Fibroblast of villous mesenchyme (primary cell): ENCODE results near the gene SLC4A2. TPM values are rescaled to one million over a fixed set of nuclear protein-coding genes. Genes with fewer than 3 reads are reported as not detected.

ENCODE experiments used
- DNase-seq: peaks from one replicate; pipeline ENCODE4 v3.0.0-alpha.2; 2010; ENCODE audit warnings: low read depth
- H3K4me3 ChIP-seq: 2 replicates; pipeline ENCODE4 v1.5.1; 2011; ENCODE audit warnings: low read depth, mild to moderate bottlenecking, low read length
- CTCF ChIP-seq: IDR thresholded peaks from 2 replicates; pipeline ENCODE4 v1.5.1; 2012; ENCODE audit warnings: low read depth, mild to moderate bottlenecking, low read length; ENCODE audit not compliant: insufficient read depth
- total RNA-seq: library from RNA; depleted of rRNA; stranded (reverse); fragments of >200 nt; gene quantifications from 2 replicates; pipeline ENCODE4 v1.2.3, GENCODE V29; 2012

The SLC4A2 gene
- total RNA-seq, 1 donor = 85.5 TPM

DNA sequence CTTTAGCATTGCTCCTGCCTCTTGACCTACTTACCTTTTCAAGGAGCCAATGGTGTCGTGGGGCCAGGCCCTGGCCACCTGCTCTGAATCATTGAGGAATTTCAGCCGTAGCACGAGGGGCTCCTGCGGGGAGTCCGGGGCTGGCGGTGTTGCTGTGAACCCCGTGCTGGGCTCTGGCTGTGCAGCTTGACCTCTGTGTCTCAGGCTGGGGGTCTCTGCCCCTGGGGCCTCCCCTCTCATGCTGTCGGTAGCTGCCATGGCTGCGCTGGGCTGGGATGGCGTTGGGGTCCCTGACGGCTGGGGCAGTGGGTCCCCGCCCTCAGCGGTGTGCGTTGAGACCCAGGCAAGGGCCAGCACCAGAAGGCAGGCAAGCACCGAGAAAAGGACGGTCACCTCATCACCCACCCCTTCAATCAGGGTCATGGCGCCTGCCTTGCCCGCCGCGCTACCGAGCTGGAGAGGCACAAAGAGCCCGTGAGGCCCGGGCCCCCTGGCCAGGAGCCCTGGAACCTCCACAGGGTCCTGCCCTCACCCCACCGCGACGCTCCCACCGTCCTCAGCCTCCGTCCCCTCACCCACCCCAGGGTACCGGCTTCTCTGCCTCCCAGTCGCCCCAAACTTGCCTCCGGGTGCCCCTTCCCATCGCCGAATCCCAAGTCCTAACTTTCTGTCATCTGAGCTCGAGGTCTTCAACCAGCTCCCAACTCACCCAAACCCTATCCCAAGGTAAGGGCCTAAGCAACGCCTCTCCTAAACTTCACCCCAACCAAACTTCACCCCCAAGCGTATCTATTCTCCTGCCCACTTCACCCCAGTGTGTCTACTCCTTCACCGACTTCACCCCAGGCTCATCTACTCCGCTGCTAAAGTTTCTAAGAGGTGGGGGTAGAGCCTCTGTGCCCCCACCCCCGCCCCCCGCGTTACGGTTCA lies 23.0 kb downstream of the SLC4A2 start:
- H3K4me3 ChIP-seq = peak overlapping the region; percentile 72
- no peak for DNase-seq
- TF ChIP-seq CTCF = no peak

- peak; percentile 62 for DNase-seq
- peak within 1 kb of the TSS; percentile 72 for H3K4me3 ChIP-seq
- TF ChIP-seq CTCF = no peak
Observed at GRCh38 chr7:151083071-151083823, 23.9 kb downstream of the SLC4A2 start, which contains the start of gene TMUB1. TMUB1 (minus strand) TSS chr7:151083493; CDS start chr7:151082563, 930 bp downstream.

DNA sequence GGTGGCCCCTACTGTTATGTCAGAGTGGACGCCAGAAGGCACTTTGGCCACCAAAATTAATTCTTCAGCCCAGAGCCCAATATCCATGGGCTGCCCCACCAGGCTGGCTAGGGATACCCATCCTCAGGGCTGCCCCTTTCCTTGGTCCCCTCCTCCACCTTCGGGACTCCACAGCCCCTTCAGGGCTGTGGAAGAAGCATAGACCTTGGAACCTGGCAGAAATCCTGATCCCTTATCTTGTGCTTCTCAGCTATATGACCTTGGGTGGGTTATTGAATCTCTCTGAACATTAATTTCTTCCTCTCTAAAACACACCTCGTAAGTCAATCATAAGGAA lies 24.4 kb downstream of the SLC4A2 start:
- no peak for TF ChIP-seq CTCF

DNA sequence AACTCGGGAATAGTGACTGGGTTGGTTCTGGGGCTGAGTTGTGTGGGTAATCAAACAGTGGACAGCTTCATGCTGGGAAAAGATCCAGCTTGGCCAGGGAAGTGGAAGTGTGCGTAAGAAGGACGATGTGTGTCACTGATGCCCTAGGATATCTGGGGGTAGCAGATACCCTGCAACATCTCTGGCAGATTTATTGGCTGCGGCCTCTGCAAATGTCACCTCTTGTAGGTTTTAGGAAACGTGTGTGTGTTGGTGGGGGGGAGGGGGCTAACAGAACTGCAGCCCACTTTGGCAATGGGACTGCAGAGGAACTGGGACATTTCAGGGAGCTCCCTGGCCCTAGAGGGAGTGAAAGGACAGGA lies 25.9 kb downstream of the SLC4A2 start:
- peak overlapping the region; percentile 83 for H3K4me3 ChIP-seq
- TF ChIP-seq CTCF = no peak
- DNase-seq = no peak

More for the DNA sequence above, 24.4 kb downstream of the SLC4A2 start:
- peak overlapping the region; percentile 72 for H3K4me3 ChIP-seq
- DNase-seq = no peak

DNA sequence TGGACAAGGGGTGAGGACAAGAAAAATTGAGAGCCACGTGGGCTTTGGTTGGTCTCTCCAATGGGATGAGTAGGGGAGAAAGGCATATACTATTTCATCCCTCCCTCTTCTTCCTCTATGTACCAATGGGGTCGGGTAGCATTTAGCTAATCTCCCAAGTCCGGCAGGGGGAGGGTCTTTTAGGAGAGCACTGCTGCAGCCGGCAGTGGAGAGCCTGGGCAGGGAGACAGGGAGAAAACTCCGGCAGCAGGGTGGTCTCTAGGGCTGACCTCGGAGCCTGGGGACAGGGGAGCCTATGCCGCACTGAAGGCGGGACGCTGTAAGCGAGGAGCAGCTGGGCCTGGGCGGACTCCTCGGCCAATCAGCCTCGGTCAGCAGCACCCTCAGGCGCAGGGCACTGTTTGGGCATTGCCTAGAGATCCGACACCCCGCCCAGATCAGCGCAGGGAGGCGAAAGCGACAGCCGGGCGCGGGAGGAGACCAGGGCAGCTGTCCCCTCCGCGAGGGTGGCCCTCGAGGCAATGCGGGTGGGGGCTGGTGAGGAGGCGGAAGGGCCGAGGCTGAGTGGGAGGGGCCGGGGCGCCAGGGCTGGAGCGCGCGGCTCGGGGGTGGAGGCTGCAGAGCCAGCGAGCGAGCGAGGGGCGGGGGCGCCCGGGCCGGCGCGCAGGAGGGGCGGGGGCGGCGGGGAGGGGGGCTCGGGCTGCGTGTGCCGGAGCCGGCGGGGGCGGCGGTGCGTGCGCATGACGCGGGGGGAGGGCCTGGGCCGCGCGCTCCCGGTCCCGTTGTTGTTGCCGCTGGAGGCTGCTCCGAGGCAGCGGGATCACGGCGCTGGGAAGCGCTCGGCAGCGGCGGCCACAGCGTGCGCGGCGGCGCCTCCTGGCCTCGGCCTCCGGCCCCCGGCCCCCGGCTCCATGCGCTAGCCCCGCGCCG lies 26.6 kb downstream of the SLC4A2 start, which contains the start of gene AGAP3:
TSS of gene AGAP3 (plus strand) at position 785 of the 930 bp plus-strand sequence. CDS start 267 bp downstream, outside the sequence.
- peak; percentile 83 for DNase-seq
- TF ChIP-seq CTCF = no peak
- H3K4me3 ChIP-seq = peak within 1 kb of the TSS; percentile 83

DNA sequence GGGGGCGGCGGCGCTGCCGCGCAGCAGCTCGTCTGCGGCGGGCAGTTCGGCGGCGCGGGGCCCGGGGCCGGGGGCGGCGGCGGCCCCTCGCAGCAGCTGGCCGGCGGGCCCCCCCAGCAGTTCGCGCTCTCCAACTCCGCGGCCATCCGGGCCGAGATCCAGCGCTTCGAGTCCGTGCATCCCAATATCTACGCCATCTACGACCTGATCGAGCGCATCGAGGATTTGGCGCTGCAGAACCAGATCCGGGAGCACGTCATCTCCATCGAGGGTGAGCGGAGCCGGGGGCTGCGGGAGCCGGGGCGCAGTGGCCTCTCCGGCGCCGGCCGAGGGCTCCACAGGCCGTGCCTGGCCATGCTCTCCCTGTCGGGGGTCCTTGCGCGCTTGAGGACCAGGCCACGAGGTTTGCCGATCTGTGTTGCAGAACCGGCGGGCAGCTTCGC lies 27.4 kb downstream of the SLC4A2 start:
- DNase-seq = peak; percentile 51
- no peak for TF ChIP-seq CTCF
- peak overlapping the region; percentile 83 for H3K4me3 ChIP-seq
